Measurements from ENCODE around the gene PAK6.

PAK6 gene

DNA sequence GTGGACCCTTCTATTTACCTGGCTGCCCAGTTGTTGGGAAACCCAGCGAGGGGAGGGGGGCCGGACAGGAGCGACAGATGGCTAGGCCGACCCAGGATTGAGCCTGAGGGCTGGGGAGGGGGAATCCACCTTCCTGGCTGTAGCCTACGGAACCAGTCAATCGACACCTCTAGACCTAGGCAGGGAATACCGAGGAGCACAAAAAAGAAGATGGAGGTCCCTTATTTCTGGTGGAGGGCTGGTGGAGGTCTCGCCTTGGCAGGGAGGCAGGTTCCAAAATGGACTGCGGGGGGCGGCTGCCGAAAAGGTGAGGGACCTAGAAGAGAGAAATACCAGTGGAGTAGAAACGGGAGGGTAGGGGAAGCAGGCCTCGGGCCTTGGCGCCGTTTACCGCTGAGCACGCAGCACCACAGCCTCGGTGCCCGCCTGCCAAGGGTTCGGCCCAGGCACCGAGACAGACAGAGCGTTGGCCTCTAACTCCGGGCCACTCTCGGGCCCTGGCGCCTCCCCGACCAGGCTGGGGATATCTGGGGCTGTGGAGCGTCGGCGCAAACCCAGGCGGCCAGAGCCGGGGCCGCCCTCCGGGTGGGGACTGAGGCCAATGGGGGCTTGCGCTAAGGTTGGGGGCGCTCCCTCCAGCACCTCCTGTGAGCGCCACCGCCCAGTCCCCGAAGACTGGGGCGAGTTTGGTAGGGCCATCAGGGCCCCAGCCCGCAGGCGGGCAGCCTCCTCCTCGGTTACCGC lies 42.4 kb downstream of the PAK6 start:
- H3K36me3 ChIP-seq (ENCODE audit: control insufficient read depth in 1 of 2, insufficient read depth in 2 of 2, low read length in 2 of 2): no peaks in the 10 kb centered on the region
- H3K4me3 ChIP-seq (ENCODE audit: low read depth in 1 of 2, low read length in 2 of 2): peak overlapping the region in 1 of 2 donors; percentile 24
- H3K27ac ChIP-seq (ENCODE audit: low read length): no peak overlapping the region
- H3K4me1 ChIP-seq (ENCODE audit: control insufficient read depth in 1 of 2, insufficient read depth in 2 of 2, low read length in 2 of 2): peaks cover 0 to 35% of the 10 kb centered on the region in 2 donors
- peaks cover 34% of the 10 kb centered on the region for H3K27me3 ChIP-seq (ENCODE audit: low read depth, low read length)
- no peaks in the 10 kb centered on the region for H3K9me3 ChIP-seq (ENCODE audit: control insufficient read depth in 1 of 2, low read length in 2 of 2)

- Histone ChIP-seq H3K27me3 (ENCODE audit: low read depth, low read length) (peaks cover 34% of the 10 kb centered on the region), H3K4me1 (ENCODE audit: control insufficient read depth in 1 of 2, insufficient read depth in 2 of 2, low read length in 2 of 2) (peaks cover 0 to 35% of the 10 kb centered on the region in 2 donors), H3K4me3 (ENCODE audit: low read depth in 1 of 2, low read length in 2 of 2) (peak overlapping the region in 1 of 2 donors; percentile 78), H3K9me3 (ENCODE audit: control insufficient read depth in 1 of 2, low read length in 2 of 2) (no peaks in the 10 kb centered on the region), H3K27ac (ENCODE audit: low read length) (no peak overlapping the region), H3K36me3 (ENCODE audit: control insufficient read depth in 1 of 2, insufficient read depth in 2 of 2, low read length in 2 of 2) (no peaks in the 10 kb centered on the region)
Observed at GRCh38 chr15:40281801-40282146, 42.9 kb downstream of the PAK6 start.

GRCh38 chr15:40282147-40282868 lies 43.4 kb downstream of the PAK6 start:
- Histone ChIP-seq H3K27ac (ENCODE audit: low read length) (no peak overlapping the region), H3K4me3 (ENCODE audit: low read depth in 1 of 2, low read length in 2 of 2) (peak overlapping the region; percentile 26 to 78), H3K36me3 (ENCODE audit: control insufficient read depth in 1 of 2, insufficient read depth in 2 of 2, low read length in 2 of 2) (no peaks in the 10 kb centered on the region), H3K4me1 (ENCODE audit: control insufficient read depth in 1 of 2, insufficient read depth in 2 of 2, low read length in 2 of 2) (peaks cover 0 to 35% of the 10 kb centered on the region in 2 donors), H3K27me3 (ENCODE audit: low read depth, low read length) (peaks cover 34% of the 10 kb centered on the region), H3K9me3 (ENCODE audit: control insufficient read depth in 1 of 2, low read length in 2 of 2) (no peaks in the 10 kb centered on the region)

- Histone ChIP-seq H3K27me3 (ENCODE audit: low read depth, low read length) (peaks cover 31% of the 10 kb centered on the region), H3K36me3 (ENCODE audit: control insufficient read depth in 1 of 2, insufficient read depth in 2 of 2, low read length in 2 of 2) (no peaks in the 10 kb centered on the region), H3K4me3 (ENCODE audit: low read depth in 1 of 2, low read length in 2 of 2) (peak within 1 kb of the TSS; percentile 26 to 78), H3K9me3 (ENCODE audit: control insufficient read depth in 1 of 2, low read length in 2 of 2) (no peaks in the 10 kb centered on the region), H3K4me1 (ENCODE audit: control insufficient read depth in 1 of 2, insufficient read depth in 2 of 2, low read length in 2 of 2) (peaks cover 0 to 35% of the 10 kb centered on the region in 2 donors), H3K27ac (ENCODE audit: low read length) (no peak within 1 kb of the TSS)
Observed at GRCh38 chr15:40282869-40283614, 44.2 kb downstream of the PAK6 start, which contains the start of gene ANKRD63. ANKRD63 (minus strand) TSS chr15:40283064; CDS start chr15:40282586, 478 bp downstream.

- Histone ChIP-seq H3K4me3 (ENCODE audit: low read depth in 1 of 2, low read length in 2 of 2) (peak overlapping the region in 1 of 2 donors; percentile 78), H3K36me3 (ENCODE audit: control insufficient read depth in 1 of 2, insufficient read depth in 2 of 2, low read length in 2 of 2) (no peaks in the 10 kb centered on the region), H3K27ac (ENCODE audit: low read length) (no peak overlapping the region), H3K4me1 (ENCODE audit: control insufficient read depth in 1 of 2, insufficient read depth in 2 of 2, low read length in 2 of 2) (peaks cover 0 to 35% of the 10 kb centered on the region in 2 donors), H3K9me3 (ENCODE audit: control insufficient read depth in 1 of 2, low read length in 2 of 2) (no peaks in the 10 kb centered on the region), H3K27me3 (ENCODE audit: low read depth, low read length) (peaks cover 24% of the 10 kb centered on the region)
Observed at GRCh38 chr15:40283615-40284300, 44.9 kb downstream of the PAK6 start.

GRCh38 chr15:40285151-40285550 lies 46.3 kb downstream of the PAK6 start:
- H3K4me1 ChIP-seq (ENCODE audit: control insufficient read depth in 1 of 2, insufficient read depth in 2 of 2, low read length in 2 of 2): peaks cover 0 to 28% of the 10 kb centered on the region in 2 donors
- H3K27me3 ChIP-seq (ENCODE audit: low read depth, low read length): peaks cover 15% of the 10 kb centered on the region
- H3K27ac ChIP-seq (ENCODE audit: low read length): no peak overlapping the region
- no peaks in the 10 kb centered on the region for H3K9me3 ChIP-seq (ENCODE audit: control insufficient read depth in 1 of 2, low read length in 2 of 2)
- H3K36me3 ChIP-seq (ENCODE audit: control insufficient read depth in 1 of 2, insufficient read depth in 2 of 2, low read length in 2 of 2): no peaks in the 10 kb centered on the region
- H3K4me3 ChIP-seq (ENCODE audit: low read depth in 1 of 2, low read length in 2 of 2): no peak overlapping the region

- Histone ChIP-seq H3K9me3 (ENCODE audit: control insufficient read depth in 1 of 2, low read length in 2 of 2) (no peaks in the 10 kb centered on the region), H3K4me3 (ENCODE audit: low read depth in 1 of 2, low read length in 2 of 2) (no peak overlapping the region), H3K4me1 (ENCODE audit: control insufficient read depth in 1 of 2, insufficient read depth in 2 of 2, low read length in 2 of 2) (peaks cover 0 to 30% of the 10 kb centered on the region in 2 donors), H3K36me3 (ENCODE audit: control insufficient read depth in 1 of 2, insufficient read depth in 2 of 2, low read length in 2 of 2) (no peaks in the 10 kb centered on the region), H3K27ac (ENCODE audit: low read length) (no peak overlapping the region), H3K27me3 (ENCODE audit: low read depth, low read length) (peaks cover 11% of the 10 kb centered on the region)
Observed at GRCh38 chr15:40285554-40286011, 46.7 kb downstream of the PAK6 start.

DNA sequence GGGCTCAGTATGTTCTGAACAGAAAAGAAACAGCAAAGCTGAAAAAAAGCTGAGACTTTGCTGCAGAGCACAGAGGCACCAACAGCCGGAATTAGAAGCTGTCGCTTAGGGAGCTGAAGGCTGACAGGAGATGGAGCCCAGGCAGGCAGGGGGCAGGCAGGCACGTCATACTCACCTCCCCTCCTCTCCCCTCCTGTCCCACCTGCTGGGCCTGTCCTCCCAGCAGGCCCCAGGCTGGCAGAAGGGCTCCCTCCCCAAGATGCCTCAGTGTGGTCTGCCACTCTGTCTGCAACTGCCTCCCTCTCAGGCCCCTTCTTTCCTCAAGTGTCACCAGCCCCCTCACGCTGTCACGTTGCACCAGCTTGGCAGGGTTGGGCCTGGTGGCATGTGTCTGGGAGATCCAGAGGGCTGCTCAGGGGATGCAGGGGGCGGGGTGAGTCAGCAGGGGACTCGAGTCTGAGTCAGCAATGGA lies 47.2 kb downstream of the PAK6 start:
- H3K27ac ChIP-seq (ENCODE audit: low read length): no peak overlapping the region
- no peaks in the 10 kb centered on the region for H3K9me3 ChIP-seq (ENCODE audit: control insufficient read depth in 1 of 2, low read length in 2 of 2)
- no peaks in the 10 kb centered on the region for H3K36me3 ChIP-seq (ENCODE audit: control insufficient read depth in 1 of 2, insufficient read depth in 2 of 2, low read length in 2 of 2)
- H3K27me3 ChIP-seq (ENCODE audit: low read depth, low read length): peaks cover 6% of the 10 kb centered on the region
- no peak overlapping the region for H3K4me3 ChIP-seq (ENCODE audit: low read depth in 1 of 2, low read length in 2 of 2)
- peaks cover 0 to 35% of the 10 kb centered on the region in 2 donors for H3K4me1 ChIP-seq (ENCODE audit: control insufficient read depth in 1 of 2, insufficient read depth in 2 of 2, low read length in 2 of 2)

DNA sequence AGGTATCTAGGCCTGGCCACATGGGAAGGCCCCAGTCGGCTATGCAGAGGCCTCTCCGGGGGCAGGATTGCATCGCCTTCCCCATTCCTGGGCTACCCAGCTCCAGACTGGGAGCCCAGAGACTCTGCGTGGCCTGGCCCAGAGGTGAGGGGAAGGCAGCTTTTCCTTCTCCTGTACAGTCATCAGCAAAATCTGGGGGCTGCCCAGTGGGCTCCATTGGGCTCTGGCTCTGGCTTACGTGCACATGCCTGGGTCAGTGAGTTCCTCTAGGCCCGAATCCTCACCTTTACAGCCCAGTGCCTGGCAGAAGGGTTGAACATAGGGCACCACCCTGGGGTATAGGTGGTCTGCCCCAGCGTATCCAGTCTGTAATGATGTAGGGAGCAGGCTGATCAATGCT lies 47.9 kb downstream of the PAK6 start:
- H3K36me3 ChIP-seq (ENCODE audit: control insufficient read depth in 1 of 2, insufficient read depth in 2 of 2, low read length in 2 of 2): no peaks in the 10 kb centered on the region
- peaks cover 0 to 42% of the 10 kb centered on the region in 2 donors for H3K4me1 ChIP-seq (ENCODE audit: control insufficient read depth in 1 of 2, insufficient read depth in 2 of 2, low read length in 2 of 2)
- no peaks in the 10 kb centered on the region for H3K27me3 ChIP-seq (ENCODE audit: low read depth, low read length)

DNA sequence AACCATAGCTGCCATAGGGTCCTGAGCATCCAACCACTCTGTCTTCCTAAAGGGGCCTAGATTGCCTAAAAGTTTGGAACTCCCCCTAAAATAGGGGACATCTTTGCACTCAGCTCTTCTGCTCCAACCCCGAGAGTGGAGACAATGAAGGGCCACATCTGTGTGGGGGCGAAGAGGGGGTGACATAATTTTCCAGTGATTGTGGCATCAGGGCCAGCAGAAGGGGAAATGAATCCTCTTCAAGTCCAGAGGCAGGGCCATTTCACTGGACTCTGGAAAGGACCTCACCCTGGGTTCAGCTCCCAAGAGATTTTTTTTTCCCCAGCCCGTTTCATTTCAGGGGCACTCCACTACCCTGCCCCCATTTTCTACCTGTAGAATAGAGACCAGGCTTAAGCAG lies 48.6 kb downstream of the PAK6 start:
- no peaks in the 10 kb centered on the region for H3K36me3 ChIP-seq (ENCODE audit: control insufficient read depth in 1 of 2, insufficient read depth in 2 of 2, low read length in 2 of 2)
- H3K4me3 ChIP-seq (ENCODE audit: low read depth in 1 of 2, low read length in 2 of 2): no peak overlapping the region
- H3K27me3 ChIP-seq (ENCODE audit: low read depth, low read length): peaks cover 3% of the 10 kb centered on the region
- no peak overlapping the region for H3K27ac ChIP-seq (ENCODE audit: low read length)
- H3K9me3 ChIP-seq (ENCODE audit: control insufficient read depth in 1 of 2, low read length in 2 of 2): no peaks in the 10 kb centered on the region
- peaks cover 0 to 36% of the 10 kb centered on the region in 2 donors for H3K4me1 ChIP-seq (ENCODE audit: control insufficient read depth in 1 of 2, insufficient read depth in 2 of 2, low read length in 2 of 2)

More for the DNA sequence above, 47.9 kb downstream of the PAK6 start:
- Histone ChIP-seq H3K9me3 (ENCODE audit: control insufficient read depth in 1 of 2, low read length in 2 of 2) (no peaks in the 10 kb centered on the region), H3K27ac (ENCODE audit: low read length) (no peak overlapping the region), H3K4me3 (ENCODE audit: low read depth in 1 of 2, low read length in 2 of 2) (no peak overlapping the region)

Data from muscle layer of duodenum (tissue), 2 donors.